MM.1S (cell line): Measurements from ENCODE around the gene GSTM1.
"Not testable (repeated sequence)": the region's sequence is repeated elsewhere in the genome, so short reads cannot be mapped to it uniquely, and the experiment has no call there.

Experiments
- DNase-seq: peaks from one replicate; pipeline ENCODE4 v3.0.0-alpha.2; 2015
- H2AFZ ChIP-seq: fragments of 300-600 bp; sonication (generic); 2 replicates; pipeline ENCODE4 v1.6.0; 2016; ENCODE audit warnings: antibody characterized with exemption, low read length
- H3F3A ChIP-seq: fragments of 300-600 bp; sonication (generic); 2 replicates; pipeline ENCODE4 v1.6.1; 2016; ENCODE audit warnings: mild to moderate bottlenecking, antibody characterized with exemption, low read length, moderate library complexity, mixed read lengths; ENCODE audit not compliant: insufficient read depth
- H3K27ac ChIP-seq: fragments of 300-600 bp; sonication (generic); 2 replicates; pipeline ENCODE4 v1.5.1; 2016; ENCODE audit warnings: mild to moderate bottlenecking, low read length
- H3K27me3 ChIP-seq: fragments of 300-600 bp; sonication (generic); replicated peaks from 2 replicates; pipeline ENCODE4 v1.6.0; 2016; ENCODE audit warnings: low read length; ENCODE audit not compliant: insufficient read depth
- H3K36me3 ChIP-seq: fragments of 300-600 bp; sonication (generic); replicated peaks from 2 replicates; pipeline ENCODE4 v1.6.1; 2016; ENCODE audit warnings: mild to moderate bottlenecking, low read length, mixed read lengths; ENCODE audit not compliant: insufficient read depth
- H3K4me1 ChIP-seq: fragments of 300-600 bp; sonication (generic); 2 replicates; pipeline ENCODE4 v1.6.1; 2016; ENCODE audit warnings: low read length, mixed read lengths
- H3K4me2 ChIP-seq: fragments of 300-600 bp; sonication (generic); 2 replicates; pipeline ENCODE4 v1.6.0; 2016; ENCODE audit warnings: low read depth, low read length
- H3K4me3 ChIP-seq: fragments of 300-600 bp; sonication (generic); 2 replicates; pipeline ENCODE4 v1.5.1; 2016; ENCODE audit warnings: low read length, mixed read lengths
- H3K79me2 ChIP-seq: fragments of 300-600 bp; sonication (generic); 2 replicates; pipeline ENCODE4 v1.6.1; 2016; ENCODE audit warnings: mixed run types, low read length, mixed read lengths
- H3K9ac ChIP-seq: fragments of 300-600 bp; sonication (generic); 2 replicates; pipeline ENCODE4 v1.6.1; 2016; ENCODE audit warnings: low read length, mixed read lengths
- H3K9me2 ChIP-seq: fragments of 300-600 bp; sonication (generic); replicated peaks from 2 replicates; pipeline ENCODE4 v1.6.1; 2016; ENCODE audit warnings: mild to moderate bottlenecking, low read length, mixed read lengths; ENCODE audit not compliant: insufficient read depth
- H3K9me3 ChIP-seq: fragments of 300-600 bp; sonication (generic); replicated peaks from 2 replicates; pipeline ENCODE4 v1.6.1; 2016; ENCODE audit warnings: mild to moderate bottlenecking, low read length, mixed read lengths; ENCODE audit not compliant: insufficient read depth
- H4K20me1 ChIP-seq: fragments of 300-600 bp; sonication (generic); 2 replicates; pipeline ENCODE4 v1.6.1; 2016; ENCODE audit warnings: mild to moderate bottlenecking, low read length, moderate library complexity, mixed read lengths; ENCODE audit not compliant: insufficient read depth
- CTCF ChIP-seq: fragments of 300-600 bp; sonication (generic); IDR thresholded peaks from 2 replicates; pipeline ENCODE4 v1.5.1; 2016; ENCODE audit warnings: antibody characterized with exemption, low read length, mixed read lengths
- EZH2 ChIP-seq: fragments of 300-600 bp; sonication (generic); optimal IDR thresholded peaks from 2 replicates; pipeline ENCODE3; 2017; ENCODE audit warnings: low read depth, mild to moderate bottlenecking, antibody characterized with exemption, low read length, mixed read lengths
- EZH2phosphoT487 ChIP-seq: fragments of 300-600 bp; sonication (generic); IDR thresholded peaks from 2 replicates; pipeline ENCODE4 v1.6.1; 2018; ENCODE audit warnings: antibody characterized with exemption, low read length

GSTM1 gene

GRCh38 chr1:109705411-109705810 is 17.8 kb downstream of the GSTM1 start:
- H3K27me3 ChIP-seq, result no peaks in the 10 kb centered on the region
- H4K20me1 ChIP-seq, result no peaks in the 10 kb centered on the region
- H3F3A ChIP-seq, result no peaks in the 10 kb centered on the region
- no peaks in the 10 kb centered on the region for H3K9me3 ChIP-seq
- H3K36me3 ChIP-seq, result no peaks in the 10 kb centered on the region
- DNase-seq, result no peak
- H3K4me3 ChIP-seq, result no peak overlapping the region
- no peaks in the 10 kb centered on the region for H3K79me2 ChIP-seq
- no peak overlapping the region for H3K9ac ChIP-seq
- no peak overlapping the region for H2AFZ ChIP-seq
- H3K4me1 ChIP-seq, result no peaks in the 10 kb centered on the region
- H3K4me2 ChIP-seq, result no peak overlapping the region
- H3K27ac ChIP-seq, result no peak overlapping the region
- no peaks in the 10 kb centered on the region for H3K9me2 ChIP-seq
- no peak for TF ChIP-seq EZH2phosphoT487
- TF ChIP-seq CTCF, result no peak
- TF ChIP-seq EZH2, result no peak

GRCh38 chr1:109708949-109709348 is 21.3 kb downstream of the GSTM1 start:
- not testable (repeated sequence) for H3K27ac ChIP-seq, H3K4me2 ChIP-seq, H2AFZ ChIP-seq, H3F3A ChIP-seq, H3K4me3 ChIP-seq, H3K79me2 ChIP-seq, H3K36me3 ChIP-seq, H4K20me1 ChIP-seq, H3K27me3 ChIP-seq, DNase-seq, H3K9ac ChIP-seq, H3K9me3 ChIP-seq, H3K4me1 ChIP-seq, H3K9me2 ChIP-seq

GRCh38 chr1:109709822-109710221 is 22.2 kb downstream of the GSTM1 start:
- not testable (repeated sequence) for H3K36me3 ChIP-seq, H3K27ac ChIP-seq, H3K4me3 ChIP-seq, H3F3A ChIP-seq, H3K4me2 ChIP-seq, H3K9me3 ChIP-seq, H3K4me1 ChIP-seq, DNase-seq, H2AFZ ChIP-seq, H3K9me2 ChIP-seq, H4K20me1 ChIP-seq, H3K27me3 ChIP-seq, H3K9ac ChIP-seq, H3K79me2 ChIP-seq

GRCh38 chr1:109711593-109712320 is 24.1 kb downstream of the GSTM1 start, which contains the start of gene GSTM5:
TSS of gene GSTM5 (plus strand) at chr1:109712251. CDS start at chr1:109712313, 62 bp downstream.
- H3K4me2 ChIP-seq, H3K9ac ChIP-seq, H3K4me3 ChIP-seq, H3F3A ChIP-seq, H3K9me2 ChIP-seq, DNase-seq, H3K79me2 ChIP-seq, H3K27me3 ChIP-seq, H3K27ac ChIP-seq, H4K20me1 ChIP-seq, H3K4me1 ChIP-seq, H2AFZ ChIP-seq, H3K9me3 ChIP-seq, H3K36me3 ChIP-seq: not testable (repeated sequence)

- no peaks in the 10 kb centered on the region for H4K20me1 ChIP-seq
- no peak for DNase-seq
- no peak overlapping the region for H3K4me3 ChIP-seq
- H2AFZ ChIP-seq, result no peak overlapping the region
- no peaks in the 10 kb centered on the region for H3K36me3 ChIP-seq
- H3K27ac ChIP-seq, result no peak overlapping the region
- no peak for TF ChIP-seq CTCF
- no peak for TF ChIP-seq EZH2
- no peak for TF ChIP-seq EZH2phosphoT487
- H3K9ac ChIP-seq, result no peak overlapping the region
- no peaks in the 10 kb centered on the region for H3K9me3 ChIP-seq
- no peaks in the 10 kb centered on the region for H3K79me2 ChIP-seq
- no peaks in the 10 kb centered on the region for H3K4me1 ChIP-seq
- no peaks in the 10 kb centered on the region for H3F3A ChIP-seq
- no peaks in the 10 kb centered on the region for H3K27me3 ChIP-seq
- no peaks in the 10 kb centered on the region for H3K9me2 ChIP-seq
- H3K4me2 ChIP-seq, result no peak overlapping the region
Measured at GRCh38 chr1:109712321-109712864, 24.8 kb downstream of the GSTM1 start.
